ENCODE results near the gene TMEM108. TPM values are rescaled to one million over a fixed set of nuclear protein-coding genes. Genes with fewer than 3 reads are reported as not detected.

The TMEM108 gene
- total RNA-seq, 1 donor from 2014 or later, result 6.1 TPM

DNA sequence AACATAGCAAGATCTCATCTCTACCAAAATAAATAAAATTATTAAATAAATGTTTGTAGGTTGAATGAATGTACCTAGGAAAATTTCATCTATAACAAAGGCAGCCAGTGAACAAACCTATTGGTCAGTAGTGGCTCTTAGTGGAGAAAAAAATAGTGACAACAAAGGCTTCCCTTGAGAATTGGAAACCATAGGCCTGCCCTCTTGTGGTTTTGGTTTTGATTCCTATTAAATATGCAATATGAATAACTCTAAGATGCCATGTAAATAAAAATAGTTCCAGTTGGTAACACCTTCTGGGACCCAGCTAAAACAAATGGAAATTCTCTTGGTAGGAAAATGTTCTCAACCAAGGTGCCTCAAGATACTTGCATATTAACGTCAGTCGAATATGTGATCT is 216.0 kb downstream of the TMEM108 start:
- no peaks in the 10 kb centered on the region for H3K4me1 Mint-ChIP-seq (ENCODE audit: low read depth)
- TF ChIP-seq, protein P1, sequence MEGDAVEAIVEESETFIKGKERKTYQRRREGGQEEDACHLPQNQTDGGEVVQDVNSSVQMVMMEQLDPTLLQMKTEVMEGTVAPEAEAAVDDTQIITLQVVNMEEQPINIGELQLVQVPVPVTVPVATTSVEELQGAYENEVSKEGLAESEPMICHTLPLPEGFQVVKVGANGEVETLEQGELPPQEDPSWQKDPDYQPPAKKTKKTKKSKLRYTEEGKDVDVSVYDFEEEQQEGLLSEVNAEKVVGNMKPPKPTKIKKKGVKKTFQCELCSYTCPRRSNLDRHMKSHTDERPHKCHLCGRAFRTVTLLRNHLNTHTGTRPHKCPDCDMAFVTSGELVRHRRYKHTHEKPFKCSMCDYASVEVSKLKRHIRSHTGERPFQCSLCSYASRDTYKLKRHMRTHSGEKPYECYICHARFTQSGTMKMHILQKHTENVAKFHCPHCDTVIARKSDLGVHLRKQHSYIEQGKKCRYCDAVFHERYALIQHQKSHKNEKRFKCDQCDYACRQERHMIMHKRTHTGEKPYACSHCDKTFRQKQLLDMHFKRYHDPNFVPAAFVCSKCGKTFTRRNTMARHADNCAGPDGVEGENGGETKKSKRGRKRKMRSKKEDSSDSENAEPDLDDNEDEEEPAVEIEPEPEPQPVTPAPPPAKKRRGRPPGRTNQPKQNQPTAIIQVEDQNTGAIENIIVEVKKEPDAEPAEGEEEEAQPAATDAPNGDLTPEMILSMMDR (IDR thresholded peaks at IDR 0.05; ENCODE audit: unreplicated experiment), result no peak
- no peak overlapping the region for H3K27ac Mint-ChIP-seq
- no peak overlapping the region for H3K4me3 Mint-ChIP-seq (ENCODE audit: low read depth)
- no peak for DNase-seq (ENCODE audit: low spot score, unreplicated experiment)
- H3K27me3 Mint-ChIP-seq, result no peaks in the 10 kb centered on the region
- no peaks in the 10 kb centered on the region for H3K9me3 Mint-ChIP-seq (ENCODE audit: low read depth)
- no peaks in the 10 kb centered on the region for H3K36me3 Mint-ChIP-seq (ENCODE audit: insufficient read depth)

DNA sequence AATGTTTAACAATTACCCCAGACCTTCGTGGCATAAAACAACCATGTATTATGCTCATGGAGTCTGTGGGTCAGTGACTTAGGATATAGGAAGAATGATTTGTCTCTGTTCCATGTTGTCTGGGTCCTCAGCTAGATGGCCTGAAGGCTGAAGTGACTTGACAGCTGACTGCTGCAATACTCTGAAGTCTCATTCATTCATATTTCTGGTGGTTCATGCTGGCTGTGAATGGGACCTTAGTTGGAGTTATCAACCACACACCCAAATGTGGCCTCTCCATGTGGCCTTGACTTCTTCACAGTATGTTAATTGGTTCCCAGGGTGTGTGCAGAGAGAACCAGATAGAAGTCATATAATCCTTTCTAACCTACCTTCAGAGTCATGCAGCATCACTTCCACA is 216.5 kb downstream of the TMEM108 start:
- no peaks in the 10 kb centered on the region for H3K9me3 Mint-ChIP-seq (ENCODE audit: low read depth)
- H3K27ac Mint-ChIP-seq, result no peak overlapping the region
- DNase-seq (ENCODE audit: low spot score, unreplicated experiment), result no peak
- TF ChIP-seq, protein P1 (IDR thresholded peaks at IDR 0.05; ENCODE audit: unreplicated experiment), result no peak
- H3K4me3 Mint-ChIP-seq (ENCODE audit: low read depth), result no peak overlapping the region
- no peaks in the 10 kb centered on the region for H3K4me1 Mint-ChIP-seq (ENCODE audit: low read depth)
- H3K36me3 Mint-ChIP-seq (ENCODE audit: insufficient read depth), result no peaks in the 10 kb centered on the region
- no peaks in the 10 kb centered on the region for H3K27me3 Mint-ChIP-seq

DNA sequence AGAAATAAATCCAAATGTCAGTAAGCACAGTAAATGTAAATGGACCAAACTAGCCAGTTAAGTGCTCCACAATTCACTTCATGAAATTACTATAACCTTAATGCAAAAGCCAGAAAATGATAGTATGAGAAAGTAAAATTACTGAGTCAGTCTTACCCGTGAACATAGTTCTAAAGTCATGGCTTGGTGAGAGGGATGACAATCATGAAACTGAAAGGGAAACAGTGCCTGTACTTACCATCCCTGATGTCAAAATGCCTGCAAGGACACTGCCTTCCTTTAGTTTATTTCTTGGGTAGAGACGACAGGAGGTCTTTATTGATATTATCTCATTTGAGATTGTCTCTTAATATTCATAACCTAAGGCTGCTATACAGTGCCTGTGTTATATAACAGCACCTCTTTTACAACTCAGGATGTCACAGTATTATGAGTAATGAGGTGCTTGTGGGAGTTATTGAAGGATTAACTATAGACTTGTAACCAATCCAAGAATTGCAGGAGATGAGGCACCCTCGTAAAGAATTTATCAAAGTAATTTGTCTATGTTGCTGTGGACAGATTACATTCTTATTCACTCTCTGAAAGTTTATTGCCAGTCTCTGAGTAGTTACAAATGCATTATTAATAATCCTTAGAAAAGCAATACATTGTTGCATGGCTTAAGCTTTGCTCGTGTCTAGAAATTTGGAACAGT is 218.7 kb downstream of the TMEM108 start:
- no peak overlapping the region for H3K4me3 Mint-ChIP-seq (ENCODE audit: low read depth)
- H3K9me3 Mint-ChIP-seq (ENCODE audit: low read depth), result no peaks in the 10 kb centered on the region
- no peak overlapping the region for H3K27ac Mint-ChIP-seq
- no peak for DNase-seq (ENCODE audit: low spot score, unreplicated experiment)
- no peaks in the 10 kb centered on the region for H3K36me3 Mint-ChIP-seq (ENCODE audit: insufficient read depth)
- H3K27me3 Mint-ChIP-seq, result no peaks in the 10 kb centered on the region
- H3K4me1 Mint-ChIP-seq (ENCODE audit: low read depth), result no peaks in the 10 kb centered on the region
- TF ChIP-seq, protein P1 (IDR thresholded peaks at IDR 0.05; ENCODE audit: unreplicated experiment), result no peak

DNA sequence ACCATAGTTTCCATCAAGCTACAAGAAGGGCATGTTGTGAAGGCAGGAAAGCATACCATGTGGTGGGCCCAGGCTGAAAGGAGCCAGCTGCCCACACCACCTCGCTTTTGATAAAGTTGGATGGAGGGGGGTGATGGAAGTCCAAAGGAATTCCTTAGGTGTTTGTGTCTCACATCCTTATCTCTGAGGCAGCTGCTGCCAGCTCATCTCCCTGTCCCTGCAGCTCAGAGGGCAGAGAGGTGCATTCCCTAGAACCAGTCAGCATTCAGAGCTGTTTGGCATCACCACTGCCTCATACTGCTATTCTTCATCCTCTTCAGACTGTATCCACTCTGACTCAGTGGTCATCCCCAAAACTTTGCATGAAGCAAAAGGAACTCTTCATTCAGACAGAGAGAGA is 220.2 kb downstream of the TMEM108 start:
- Mint-ChIP-seq H3K4me1 (ENCODE audit: low read depth) (no peaks in the 10 kb centered on the region), H3K27me3 (no peaks in the 10 kb centered on the region), H3K27ac (no peak overlapping the region), H3K36me3 (ENCODE audit: insufficient read depth) (no peaks in the 10 kb centered on the region), H3K9me3 (ENCODE audit: low read depth) (no peaks in the 10 kb centered on the region), H3K4me3 (ENCODE audit: low read depth) (no peak overlapping the region)
- DNase-seq (ENCODE audit: low spot score, unreplicated experiment), result no peak
- TF ChIP-seq, protein P1 (IDR thresholded peaks at IDR 0.05; ENCODE audit: unreplicated experiment), result no peak

DNA sequence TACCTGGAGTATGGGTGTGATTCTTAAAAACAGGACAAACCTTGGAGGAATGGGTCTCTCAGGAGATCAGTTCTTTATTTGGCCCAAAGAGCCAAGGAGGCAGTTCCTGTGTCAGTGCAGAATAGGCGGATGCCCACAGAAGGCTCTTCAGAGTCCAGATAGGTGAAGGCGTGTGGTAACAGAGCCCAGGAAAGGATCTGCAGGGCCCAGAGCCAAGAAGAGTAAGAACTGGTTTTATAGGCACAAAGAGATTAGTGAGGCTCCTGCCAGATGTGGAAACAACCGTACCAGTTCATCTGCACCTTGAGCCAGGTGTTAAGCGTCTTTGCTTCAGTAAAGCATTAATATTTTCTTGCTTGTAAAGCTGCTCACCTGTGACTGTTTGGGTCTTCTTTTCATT is 221.6 kb downstream of the TMEM108 start:
- H3K4me1 Mint-ChIP-seq (ENCODE audit: low read depth), result no peaks in the 10 kb centered on the region
- no peaks in the 10 kb centered on the region for H3K36me3 Mint-ChIP-seq (ENCODE audit: insufficient read depth)
- DNase-seq (ENCODE audit: low spot score, unreplicated experiment), result no peak
- TF ChIP-seq, protein P1 (IDR thresholded peaks at IDR 0.05; ENCODE audit: unreplicated experiment), result no peak
- H3K4me3 Mint-ChIP-seq (ENCODE audit: low read depth), result no peak overlapping the region
- H3K27ac Mint-ChIP-seq, result no peak overlapping the region
- no peaks in the 10 kb centered on the region for H3K9me3 Mint-ChIP-seq (ENCODE audit: low read depth)
- no peaks in the 10 kb centered on the region for H3K27me3 Mint-ChIP-seq
